HG02798 (cell line): ENCODE measurements around the gene LDLRAD4.

Experiments
- ATAC-seq: cut with Tn5 transposase; IDR thresholded peaks from one replicate; pipeline ENCODE4 v1.9.1; 2021; ENCODE audit warnings: mild to moderate bottlenecking; ENCODE audit not compliant: unreplicated experiment, poor library complexity

LDLRAD4 gene

DNA sequence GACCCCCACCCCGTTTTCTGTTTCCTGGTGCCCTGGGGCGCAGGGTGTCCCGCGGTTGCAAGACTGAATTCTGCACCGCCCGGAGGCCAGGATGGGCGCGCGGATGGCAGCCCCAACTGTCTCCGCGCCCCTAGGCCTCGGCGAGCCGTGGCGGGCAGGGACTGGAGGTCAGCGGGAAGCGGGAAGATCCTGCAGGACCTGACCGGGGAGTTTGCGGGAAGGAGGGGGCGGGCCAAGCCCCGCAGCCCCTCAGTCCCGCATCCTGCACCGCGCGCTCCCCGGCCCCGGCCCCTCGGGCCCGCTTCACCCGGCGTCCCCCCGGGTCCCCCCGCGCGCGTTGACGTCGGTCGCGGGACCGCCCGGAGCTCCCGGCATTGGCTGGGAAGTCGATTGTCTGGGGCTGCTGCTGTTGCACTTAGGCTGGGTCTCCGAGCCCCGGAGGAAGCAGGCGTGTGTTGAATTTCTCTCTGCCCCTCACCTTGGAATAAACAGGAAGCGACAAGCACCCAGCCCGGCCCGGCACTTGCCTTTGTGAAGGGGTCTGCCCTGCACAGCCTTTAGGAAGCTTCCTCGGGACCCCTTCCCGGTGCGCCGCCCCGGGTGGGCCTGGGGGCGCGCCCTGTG is at the start of gene LDLRAD4:
Gene LDLRAD4, plus strand, starts transcription at position 393 of the 624 bp plus-strand sequence.
- no peak for ATAC-seq

- no peak for ATAC-seq
Observed at GRCh38 chr18:13173578-13174145, 44.9 kb upstream of the LDLRAD4 start.

- no peak for ATAC-seq
Observed at GRCh38 chr18:13175266-13175665, 43.3 kb upstream of the LDLRAD4 start.

GRCh38 chr18:13175754-13176210 is 42.8 kb upstream of the LDLRAD4 start:
- ATAC-seq: no peak

GRCh38 chr18:13176847-13177246 is 41.7 kb upstream of the LDLRAD4 start:
- no peak for ATAC-seq

DNA sequence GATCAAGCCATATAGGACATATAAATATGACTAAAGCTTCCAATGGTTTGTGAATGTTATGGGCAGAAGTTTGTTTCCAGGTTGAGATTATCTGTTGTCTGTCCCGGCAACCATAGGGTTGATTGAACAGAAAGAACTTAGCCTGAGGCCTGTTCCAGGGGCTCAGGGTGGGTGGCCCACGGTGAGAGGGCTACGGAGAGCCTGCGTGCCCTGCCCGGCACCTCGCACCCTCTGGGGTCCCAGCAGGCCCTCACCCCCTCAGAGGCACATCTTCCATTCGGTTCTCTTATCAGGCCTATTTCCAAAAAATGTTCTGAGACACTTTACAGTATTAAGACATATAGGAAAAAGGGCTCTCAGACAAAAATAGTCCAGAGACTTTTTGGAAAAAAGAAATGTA is 40.4 kb upstream of the LDLRAD4 start:
- ATAC-seq: no peak

DNA sequence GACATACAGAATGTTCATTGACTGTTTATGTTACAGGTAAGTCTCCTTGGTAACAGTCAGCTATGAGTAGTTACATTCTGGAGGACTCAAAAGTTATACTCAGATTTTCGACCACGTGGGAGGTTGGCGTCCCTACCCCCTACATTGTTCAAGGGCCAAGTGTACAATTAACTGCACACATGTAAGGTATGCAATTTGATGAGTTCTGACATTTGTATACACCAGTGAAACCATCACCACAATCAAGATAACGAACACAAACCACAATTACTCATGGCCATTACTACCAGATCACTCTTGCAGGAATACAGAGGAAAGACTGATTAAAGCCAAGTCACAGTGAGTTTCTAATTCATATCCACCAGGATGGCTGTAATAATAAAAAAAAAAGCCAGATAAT is 39.6 kb upstream of the LDLRAD4 start:
- ATAC-seq: no peak

DNA sequence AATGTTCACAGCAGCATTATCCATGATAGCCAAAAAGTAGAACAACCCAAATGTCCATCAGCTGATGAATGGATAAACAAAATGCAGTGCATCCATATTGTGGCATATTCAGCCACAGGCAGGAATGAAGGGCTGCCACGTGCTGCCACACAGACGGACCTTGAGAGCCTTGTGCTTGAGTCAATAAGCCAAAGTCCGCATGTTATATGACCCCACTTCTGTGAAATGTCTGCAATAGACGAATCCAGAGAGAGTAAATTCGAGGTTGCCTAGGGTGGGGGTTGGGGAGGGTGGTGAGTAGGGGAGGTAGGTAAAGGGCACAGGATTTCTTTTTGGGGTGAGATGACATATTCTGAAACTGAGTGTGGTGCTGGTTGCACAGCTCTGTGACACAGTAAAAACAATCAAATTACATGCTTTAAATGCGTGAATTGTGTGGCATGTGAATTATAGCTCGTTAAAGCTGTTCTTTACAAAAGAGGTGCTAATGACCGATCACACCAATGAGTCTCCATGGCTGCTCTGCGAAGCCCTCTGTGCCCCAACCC is 38.9 kb upstream of the LDLRAD4 start:
- ATAC-seq: no peak

DNA sequence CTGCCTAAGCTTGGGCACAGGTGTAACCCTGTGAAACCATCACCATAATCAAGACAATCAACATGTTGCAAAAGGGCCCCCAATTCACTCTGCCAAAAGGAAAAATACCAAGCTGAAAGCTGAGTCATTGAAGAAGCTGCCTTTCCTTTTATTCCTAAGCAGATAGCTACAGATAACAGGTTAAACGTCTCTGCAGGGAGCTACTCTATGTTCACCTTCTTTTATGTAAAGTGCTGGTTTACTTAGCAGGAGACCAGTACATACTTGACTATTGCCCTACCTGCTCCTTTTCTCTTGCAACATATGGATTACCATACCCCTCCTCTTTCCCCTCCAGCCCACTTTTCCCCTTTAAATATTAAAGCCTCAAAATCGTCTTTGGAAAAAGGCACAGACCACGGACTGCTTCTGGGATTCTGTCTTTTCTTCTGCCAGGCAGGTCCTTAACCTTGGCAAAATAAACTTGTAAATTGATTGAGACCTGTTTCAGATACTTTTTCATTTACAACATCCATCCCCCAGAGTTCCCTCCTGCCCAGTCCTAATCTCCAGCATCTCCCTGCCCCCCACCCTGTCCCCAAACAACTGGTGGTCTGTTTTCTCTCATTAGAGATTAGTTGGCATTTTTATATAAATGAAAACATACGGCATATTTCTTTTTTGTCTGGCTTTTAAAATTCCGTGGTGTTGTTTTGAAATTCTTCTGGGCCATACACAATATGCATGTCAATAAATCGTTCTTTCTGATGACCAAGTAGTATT is 37.8 kb upstream of the LDLRAD4 start:
- ATAC-seq: no peak

GRCh38 chr18:13181765-13182164 is 36.8 kb upstream of the LDLRAD4 start:
- no peak for ATAC-seq

DNA sequence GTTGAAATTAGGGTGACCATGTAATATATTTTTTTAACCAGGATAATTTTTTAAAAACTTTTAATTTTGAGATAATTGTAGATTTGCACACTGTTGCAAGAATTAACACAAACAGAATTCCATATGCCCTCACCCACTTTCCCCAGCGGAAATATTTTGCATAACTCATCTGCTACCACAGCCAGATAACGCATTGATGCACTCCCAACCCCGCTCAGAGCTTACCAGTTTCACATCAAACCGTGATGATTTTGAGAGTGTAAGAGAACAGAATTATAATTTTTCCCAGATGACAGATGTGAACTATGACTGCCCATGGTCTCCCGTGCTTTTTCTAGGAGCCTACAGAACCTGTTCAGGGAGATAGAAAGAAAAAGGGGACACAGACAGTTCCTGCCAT is 35.2 kb upstream of the LDLRAD4 start:
- ATAC-seq: no peak

- no peak for ATAC-seq
Observed at GRCh38 chr18:13183790-13184189, 34.8 kb upstream of the LDLRAD4 start.

DNA sequence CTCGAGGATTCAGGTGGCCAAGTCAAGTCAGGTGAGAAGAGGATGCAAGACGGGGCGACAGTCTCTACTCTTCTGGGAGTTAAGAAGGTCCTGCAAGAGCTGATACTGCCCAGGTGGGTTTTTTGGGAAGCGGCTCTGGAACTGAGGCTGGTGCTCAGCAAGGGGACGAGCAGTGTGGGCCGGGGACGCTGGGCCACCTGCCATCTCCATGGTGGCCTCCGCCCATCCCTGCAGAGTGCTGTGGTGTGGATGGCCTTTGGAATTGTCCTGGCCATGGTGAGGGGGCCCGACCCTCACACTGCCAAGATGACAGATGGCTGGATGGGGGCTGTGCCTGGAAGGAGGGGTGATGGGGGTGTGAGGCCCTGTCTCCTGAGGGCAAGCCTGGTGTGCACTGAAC is 34.2 kb upstream of the LDLRAD4 start:
- ATAC-seq: no peak

DNA sequence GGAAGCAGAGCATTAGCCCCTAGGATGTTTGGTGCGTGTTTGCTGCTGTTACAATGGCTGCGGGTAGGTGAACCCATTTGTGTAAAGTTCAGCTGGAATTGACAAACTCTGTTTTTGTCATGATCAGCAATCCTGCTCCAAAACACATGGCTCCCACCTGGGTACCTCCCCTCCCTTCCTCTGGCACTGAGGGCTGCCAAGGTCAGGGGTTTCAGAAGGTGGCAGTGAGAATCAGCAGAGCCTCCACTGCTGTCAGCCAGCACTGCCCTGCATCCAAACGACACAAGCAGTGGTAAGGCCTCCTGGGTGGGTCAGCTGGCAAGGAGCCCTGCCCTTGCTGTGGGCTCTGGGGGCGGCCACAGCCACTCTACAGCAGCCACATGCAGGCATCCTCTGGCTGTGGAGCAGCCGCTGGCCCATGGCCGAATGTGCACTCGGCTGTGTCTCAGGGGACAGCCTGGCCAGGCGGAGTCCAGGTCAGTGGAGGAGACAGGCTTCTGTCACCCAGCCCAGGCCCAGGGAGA is 32.8 kb upstream of the LDLRAD4 start:
- ATAC-seq: no peak

- no peak for ATAC-seq
Observed at GRCh38 chr18:13186687-13187086, 31.9 kb upstream of the LDLRAD4 start.

DNA sequence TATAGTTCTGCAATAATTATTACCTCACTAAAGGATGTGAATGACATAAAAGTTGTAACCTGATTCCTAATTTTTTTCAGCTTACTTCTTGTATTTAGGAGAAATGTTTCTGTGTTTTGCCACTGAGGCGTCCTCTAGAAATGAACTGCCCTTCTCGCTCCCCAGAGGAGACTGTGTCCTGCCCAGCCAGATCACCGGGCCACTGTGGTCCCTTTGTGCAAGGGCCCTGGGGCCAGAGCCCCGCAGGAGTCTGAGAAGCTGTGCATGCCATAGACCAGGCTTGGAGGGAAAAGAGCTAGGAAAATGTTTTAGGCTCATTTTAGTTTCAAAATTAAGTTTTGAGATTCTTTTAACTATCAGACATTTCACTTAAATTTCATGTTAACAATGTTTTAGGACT is 31.1 kb upstream of the LDLRAD4 start:
- no peak for ATAC-seq

GRCh38 chr18:13191031-13191430 is 27.5 kb upstream of the LDLRAD4 start:
- no peak for ATAC-seq

DNA sequence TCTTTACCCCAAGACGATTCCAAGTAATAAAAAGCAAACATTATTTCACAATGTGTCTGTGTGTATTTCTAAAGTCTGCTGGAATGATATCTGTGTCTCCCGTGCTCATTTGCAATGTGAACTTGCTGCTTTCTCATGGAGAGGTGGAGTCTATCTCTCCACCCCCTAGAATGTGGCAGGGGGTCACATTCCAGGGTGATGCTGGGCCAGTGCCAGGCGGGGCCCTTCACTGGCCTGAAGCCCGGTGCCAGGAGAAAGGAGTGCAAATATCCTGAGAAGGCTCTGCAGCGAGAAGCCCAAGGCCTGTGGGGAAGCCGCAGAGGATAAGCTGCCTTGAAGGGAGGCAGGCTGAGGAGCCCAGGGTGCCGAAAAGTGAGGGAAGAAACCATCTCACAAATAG is 26.8 kb upstream of the LDLRAD4 start:
- ATAC-seq: no peak

DNA sequence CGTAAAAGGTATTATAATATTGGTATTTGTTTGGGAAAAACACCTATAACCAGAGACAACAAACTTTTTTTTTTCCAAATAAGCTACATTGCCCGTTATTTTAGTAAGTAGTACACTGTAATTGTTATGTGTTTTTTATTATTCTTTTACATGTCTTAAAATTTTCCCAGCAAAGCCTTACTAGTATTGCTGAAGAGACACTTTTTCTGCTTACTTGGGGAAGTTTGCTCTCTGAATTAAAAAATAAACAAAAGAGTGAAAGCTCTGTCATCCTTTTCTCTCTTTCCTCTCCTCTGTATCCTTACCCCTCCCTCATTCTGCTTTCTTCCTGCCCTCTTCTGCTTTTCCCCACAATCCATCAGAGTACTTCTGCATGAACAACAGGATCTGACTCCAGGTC is 25.6 kb upstream of the LDLRAD4 start:
- ATAC-seq: no peak

- ATAC-seq: no peak
Observed at GRCh38 chr18:13194239-13194638, 24.3 kb upstream of the LDLRAD4 start.

- no peak for ATAC-seq
Observed at GRCh38 chr18:13198701-13199100, 19.9 kb upstream of the LDLRAD4 start.
